GM10266 (cell line): ENCODE results near the gene MASP1.

Experiments
- DNase-seq: peaks from one replicate; pipeline ENCODE4 v3.0.0; 2012; ENCODE audit errors: extremely low spot score
- CTCF ChIP-seq: IDR thresholded peaks from 2 replicates; pipeline ENCODE4 v1.5.1; 2012; ENCODE audit warnings: mild to moderate bottlenecking, low read depth; ENCODE audit not compliant: control insufficient read depth, insufficient read depth; ENCODE audit errors: missing control alignments

Gene MASP1

DNA sequence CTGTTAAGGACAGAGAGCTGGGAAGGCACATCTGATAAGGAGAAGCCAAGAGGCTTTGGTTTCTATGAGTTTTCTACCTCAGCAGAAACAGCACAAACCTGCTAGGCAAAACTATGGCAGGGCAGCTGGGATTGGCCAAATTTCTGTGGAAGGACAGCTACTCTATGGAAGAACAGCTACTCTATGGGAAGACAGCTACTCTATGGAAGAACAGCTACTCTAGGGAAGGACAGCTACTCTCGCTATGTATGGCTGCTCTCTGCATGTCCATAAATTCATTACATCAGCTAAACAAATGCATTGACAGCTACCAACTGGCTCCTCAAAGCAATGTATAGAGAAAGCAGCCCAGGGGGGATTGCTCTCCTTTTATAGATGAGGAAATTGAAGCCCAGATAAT lies 24.8 kb downstream of the MASP1 start:
- TF ChIP-seq CTCF, result no peak
- no peak for DNase-seq

DNA sequence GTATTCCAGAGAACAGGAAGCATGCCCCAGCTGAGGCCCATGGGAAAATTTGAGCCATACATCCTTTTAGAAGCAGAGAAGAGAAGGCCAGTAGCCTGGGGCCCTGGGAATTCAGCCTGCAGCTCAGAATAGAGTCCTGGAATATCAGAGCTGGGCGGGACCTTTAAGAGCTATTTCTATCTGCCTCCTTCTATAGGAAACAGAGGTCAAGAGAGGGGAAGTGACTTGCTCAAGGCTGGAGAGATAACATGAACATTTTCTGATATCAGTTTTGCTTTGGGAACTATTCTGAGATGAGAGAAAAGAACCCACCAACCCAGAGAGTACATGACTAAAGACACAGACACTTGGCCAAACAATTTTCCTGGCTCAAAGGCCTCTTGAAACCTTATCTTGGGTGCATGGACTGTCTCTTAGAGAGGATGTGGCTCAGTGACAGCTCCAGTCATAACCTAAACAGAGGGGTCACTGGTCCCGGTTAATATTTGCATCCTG lies 26.0 kb downstream of the MASP1 start:
- no peak for DNase-seq
- no peak for TF ChIP-seq CTCF

GRCh38 chr3:187264911-187265310 lies 26.6 kb downstream of the MASP1 start:
- no peak for TF ChIP-seq CTCF

DNA sequence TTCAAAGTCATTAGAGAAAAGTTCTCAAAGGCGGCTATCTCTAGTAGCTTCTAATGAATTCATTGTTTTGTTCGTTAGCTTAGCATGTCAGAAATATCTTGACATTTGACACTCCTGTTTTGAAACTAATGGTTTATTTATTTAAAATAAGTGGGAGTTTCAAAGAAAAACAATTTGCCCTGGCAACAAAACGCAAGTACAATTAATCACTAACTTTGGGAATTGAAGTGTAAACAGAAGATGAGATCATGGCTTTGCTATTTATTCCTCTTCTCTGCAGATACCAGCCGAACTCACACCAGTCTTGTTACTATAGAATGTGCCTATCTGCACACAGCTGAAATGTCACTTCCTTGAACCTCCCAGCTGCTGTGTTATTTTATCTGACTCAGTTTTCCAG lies 27.5 kb downstream of the MASP1 start:
- TF ChIP-seq CTCF, result no peak
- DNase-seq, result no peak

More at GRCh38 chr3:187264911-187265310, 26.6 kb downstream of the MASP1 start:
- no peak for DNase-seq

DNA sequence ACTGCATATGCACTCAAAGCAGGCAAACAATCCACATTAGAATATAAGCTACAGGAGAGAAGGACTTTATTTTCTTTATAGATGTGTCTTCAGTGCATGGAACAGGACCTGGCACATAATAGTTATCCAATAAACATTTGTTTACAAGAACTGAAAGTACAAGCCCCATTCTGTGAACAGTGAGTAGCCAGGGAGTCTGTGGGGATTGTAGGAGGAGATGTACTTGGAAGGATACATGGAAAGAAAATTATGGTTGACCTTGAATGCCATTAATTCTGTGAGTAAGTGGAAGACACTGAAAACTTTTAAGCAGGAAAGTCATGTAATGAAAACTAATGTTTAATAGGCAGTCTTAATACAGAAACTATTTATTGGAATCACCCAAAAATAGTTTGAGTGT lies 28.3 kb downstream of the MASP1 start:
- no peak for DNase-seq
- TF ChIP-seq CTCF, result no peak

DNA sequence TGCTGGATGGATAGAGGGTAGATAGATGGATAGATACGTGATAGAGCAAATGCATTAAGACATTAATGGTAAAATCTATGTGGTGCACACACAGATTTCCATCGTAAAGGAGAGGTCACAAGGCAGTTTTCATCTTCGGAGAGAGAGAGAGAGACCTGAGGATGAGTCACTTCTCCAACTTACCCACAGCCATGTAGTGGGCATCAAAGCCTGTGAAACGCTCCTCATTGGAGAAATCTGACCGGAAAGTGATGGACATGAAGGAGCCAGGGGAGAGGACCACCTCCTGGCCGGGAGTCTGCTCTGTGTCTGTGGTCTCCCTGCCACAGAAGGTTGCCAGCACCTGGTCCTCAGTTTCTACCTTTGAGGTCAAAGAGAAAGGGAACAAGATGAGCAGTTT lies 29.2 kb downstream of the MASP1 start:
- no peak for DNase-seq
- no peak for TF ChIP-seq CTCF

DNA sequence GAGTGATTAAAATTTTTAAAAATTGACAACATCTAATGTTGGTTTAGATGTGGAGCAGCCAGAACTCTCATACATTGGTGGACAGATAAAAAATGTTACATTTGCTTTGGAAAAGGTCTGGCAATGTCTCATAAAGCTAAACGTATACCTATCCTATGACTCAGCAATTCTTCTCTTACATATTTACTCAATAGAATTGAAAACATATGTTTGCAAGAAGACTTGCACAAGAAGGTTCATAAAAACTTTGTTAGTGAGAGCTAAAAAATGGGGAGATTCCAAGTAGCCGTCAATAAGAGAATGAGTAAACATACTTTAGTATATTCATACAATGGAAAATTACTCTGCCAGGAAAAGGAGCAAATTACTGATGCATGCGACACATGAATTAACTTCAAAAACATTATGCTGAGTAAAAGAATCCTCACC lies 30.0 kb downstream of the MASP1 start:
- no peak for DNase-seq
- TF ChIP-seq CTCF, result no peak
